H9 (cell line): ENCODE data around the gene ADSS1. TPM values are rescaled to one million over a fixed set of nuclear protein-coding genes. Genes with fewer than 3 reads are reported as not detected.

Source experiments
- DNase-seq: peaks from one replicate; pipeline ENCODE4 v3.0.0-alpha.2; 2017
- H2AFZ ChIP-seq: one replicate; pipeline ENCODE4 v1.6.1; 2013; ENCODE audit warnings: mild to moderate bottlenecking, low read length, control low read depth, moderate library complexity
- H2AK5ac ChIP-seq: 2 replicates; pipeline ENCODE4 v1.6.1; 2013; ENCODE audit warnings: low read length, control low read depth, mixed read lengths; ENCODE audit not compliant: insufficient read length
- H2BK120ac ChIP-seq: one replicate; pipeline ENCODE4 v1.6.1; 2013; ENCODE audit warnings: low read depth, mild to moderate bottlenecking, low read length, control low read depth, inconsistent platforms; ENCODE audit not compliant: poor library complexity, severe bottlenecking
- H2BK12ac ChIP-seq: 2 replicates; pipeline ENCODE4 v1.6.1; 2013; ENCODE audit warnings: low read length, control low read depth, mixed read lengths, low read depth; ENCODE audit not compliant: insufficient read length
- H2BK15ac ChIP-seq: 2 replicates; pipeline ENCODE4 v1.6.1; 2013; ENCODE audit warnings: low read depth, low read length, control low read depth
- H2BK20ac ChIP-seq: one replicate; pipeline ENCODE4 v1.6.1; 2013; ENCODE audit warnings: low read depth, mild to moderate bottlenecking, low read length, control low read depth, inconsistent platforms; ENCODE audit not compliant: poor library complexity, severe bottlenecking
- H2BK5ac ChIP-seq: 2 replicates; pipeline ENCODE4 v1.6.1; 2013; ENCODE audit warnings: low read length, control low read depth, mixed read lengths; ENCODE audit not compliant: insufficient read length
- H3K14ac ChIP-seq: 2 replicates; pipeline ENCODE4 v1.6.1; 2013; ENCODE audit warnings: low read length, control low read depth; ENCODE audit not compliant: insufficient read depth
- H3K18ac ChIP-seq: 2 replicates; pipeline ENCODE4 v1.6.1; 2013; ENCODE audit warnings: low read depth, mild to moderate bottlenecking, mixed read lengths, low read length, control low read depth; ENCODE audit not compliant: insufficient read length
- H3K23ac ChIP-seq: 2 replicates; pipeline ENCODE4 v1.6.1; 2013; ENCODE audit warnings: low read length, control low read depth, mixed read lengths, low read depth; ENCODE audit not compliant: insufficient read length
- H3K23me2 ChIP-seq: 2 replicates; pipeline ENCODE4 v1.6.1; 2013; ENCODE audit warnings: low read depth, mild to moderate bottlenecking, mixed read lengths, low read length, control low read depth; ENCODE audit not compliant: insufficient read length, poor library complexity, severe bottlenecking
- H3K27ac ChIP-seq: 2 replicates; pipeline ENCODE4 v1.5.1; 2013; ENCODE audit warnings: low read length, control low read depth, mixed read lengths, low read depth; ENCODE audit not compliant: insufficient read length
- H3K27me3 ChIP-seq: 2 replicates; pipeline ENCODE4 v1.6.1; 2013; ENCODE audit warnings: low read length, control low read depth, inconsistent platforms; ENCODE audit not compliant: insufficient read depth
- H3K4ac ChIP-seq: 2 replicates; pipeline ENCODE4 v1.6.1; 2013; ENCODE audit warnings: low read depth, mild to moderate bottlenecking, control low read depth, inconsistent platforms, low read length, moderate library complexity
- H3K4me1 ChIP-seq: 2 replicates; pipeline ENCODE4 v1.6.1; 2013; ENCODE audit warnings: low read length, control low read depth, inconsistent platforms; ENCODE audit not compliant: insufficient read depth
- H3K4me2 ChIP-seq: 2 replicates; pipeline ENCODE4 v1.6.1; 2013; ENCODE audit warnings: low read length, control low read depth, mixed read lengths; ENCODE audit not compliant: insufficient read length, insufficient read depth
- H3K56ac ChIP-seq: 2 replicates; pipeline ENCODE4 v1.6.1; 2013; ENCODE audit warnings: low read depth, mild to moderate bottlenecking, mixed read lengths, low read length, control low read depth; ENCODE audit not compliant: insufficient read length
- H3K79me1 ChIP-seq: 2 replicates; pipeline ENCODE4 v1.6.1; 2013; ENCODE audit warnings: low read depth, mild to moderate bottlenecking, moderate library complexity, low read length, control low read depth, inconsistent platforms; ENCODE audit not compliant: insufficient read depth, poor library complexity, severe bottlenecking
- H3K79me2 ChIP-seq: 2 replicates; pipeline ENCODE4 v1.6.1; 2013; ENCODE audit warnings: low read length, control low read depth, inconsistent platforms; ENCODE audit not compliant: insufficient read depth
- H3K9ac ChIP-seq: 2 replicates; pipeline ENCODE4 v1.6.1; 2013; ENCODE audit warnings: low read length, control low read depth, mixed read lengths; ENCODE audit not compliant: insufficient read length; ENCODE audit errors: extremely low read depth
- H3K9me3 ChIP-seq: one replicate; pipeline ENCODE4 v1.6.1; 2013; ENCODE audit warnings: low read depth, low read length, inconsistent platforms; ENCODE audit not compliant: control insufficient read depth
- H3T11ph ChIP-seq: one replicate; pipeline ENCODE4 v1.6.1; 2013; ENCODE audit warnings: mild to moderate bottlenecking, low read length, control low read depth, inconsistent platforms
- H4K20me1 ChIP-seq: one replicate; pipeline ENCODE4 v1.6.1; 2013; ENCODE audit not compliant: control insufficient read depth, insufficient read length, insufficient read depth
- H4K5ac ChIP-seq: 2 replicates; pipeline ENCODE4 v1.6.1; 2013; ENCODE audit warnings: low read depth, mild to moderate bottlenecking, mixed read lengths, low read length, control low read depth; ENCODE audit not compliant: insufficient read length
- H4K8ac ChIP-seq: replicated peaks from 2 replicates; pipeline ENCODE4 v1.6.1; 2013; ENCODE audit warnings: low read length, control low read depth, mixed read lengths, low read depth; ENCODE audit not compliant: insufficient read length
- H4K91ac ChIP-seq: 2 replicates; pipeline ENCODE4 v1.6.1; 2013; ENCODE audit warnings: low read depth, mild to moderate bottlenecking, moderate library complexity, mixed read lengths, low read length, control low read depth; ENCODE audit not compliant: insufficient read length
- H3K27ac Mint-ChIP-seq, 3 experiments: 2 replicates in 2 of 3; 3 replicates in 1 of 3; pipeline ENCODE4 v1.8.0; 2020 to 2021; ENCODE audit warnings: mixed read lengths in 3 of 3, mild to moderate bottlenecking in 1 of 3, moderate library complexity in 1 of 3
- H3K27me3 Mint-ChIP-seq: 2 replicates; pipeline ENCODE4 v1.8.0; 2021; ENCODE audit warnings: low read depth, mild to moderate bottlenecking, moderate library complexity, mixed read lengths
- H3K36me3 Mint-ChIP-seq, 3 experiments: 2 replicates in 2 of 3; 3 replicates in 1 of 3; pipeline ENCODE4 v1.8.0; 2020 to 2021; ENCODE audit warnings: low read depth in 3 of 3, mixed read lengths in 3 of 3; ENCODE audit not compliant: insufficient read depth in 1 of 3
- H3K4me1 Mint-ChIP-seq, 2 experiments: 2 replicates each; pipeline ENCODE4 v1.8.0; 2020; ENCODE audit warnings: mixed read lengths in 2 of 2
- H3K4me3 Mint-ChIP-seq, 2 experiments: 2 replicates in 1 of 2; 3 replicates in 1 of 2; pipeline ENCODE4 v1.8.0; 2020 to 2021; ENCODE audit warnings: mild to moderate bottlenecking in 2 of 2, mixed read lengths in 2 of 2, moderate library complexity in 1 of 2
- H3K9me3 Mint-ChIP-seq, 2 experiments: 2 replicates in 1 of 2; 3 replicates in 1 of 2; pipeline ENCODE4 v1.8.0; 2020; ENCODE audit warnings: mild to moderate bottlenecking in 2 of 2, mixed read lengths in 2 of 2, moderate library complexity in 1 of 2
- CTCF ChIP-seq: fragments of 200-600 bp; sonication (generic); conservative IDR thresholded peaks from 3 replicates; pipeline ENCODE4 v1.8.0; 2021; ENCODE audit warnings: antibody characterized with exemption, mild to moderate bottlenecking
- WGBS: extraction: QIAGEN DNeasy Blood & Tissue Kit; methylation state at CpG from one replicate; pipeline ENCODE4 v1.1.7; 2013; ENCODE audit warnings: missing lambda C conversion rate, low lambda C conversion rate, mixed read lengths; ENCODE audit not compliant: insufficient read length; ENCODE audit errors: extremely low coverage; 5-methylcytosine and 5-hydroxymethylcytosine counted together
- total RNA-seq: library from RNA; stranded (reverse); gene quantifications from 2 replicates; pipeline ENCODE4 v1.2.1, GENCODE V29; 2021

ADSS1 gene
- total RNA-seq, 1 experiment from 2014 or later = 8.5 TPM

GRCh38 chr14:104701383-104702076 lies 22.5 kb upstream of the ADSS1 start:
- Histone ChIP-seq H4K5ac (no peak overlapping the region), H3K18ac (no peak overlapping the region), H2BK15ac (no peak overlapping the region), H3K23ac (no peak overlapping the region), H3K4me2 (no peak overlapping the region), H3K23me2 (no peaks in the 10 kb centered on the region), H3K79me2 (no peaks in the 10 kb centered on the region), H3K9ac (no peak overlapping the region), H2AK5ac (no peak overlapping the region), H4K91ac (no peak overlapping the region), H3K27me3 (no peaks in the 10 kb centered on the region), H3K4ac (no peak overlapping the region), H2BK12ac (no peak overlapping the region), H3K27ac (no peak overlapping the region), H4K20me1 (no peaks in the 10 kb centered on the region), H3K14ac (no peak overlapping the region), H3T11ph (no peak overlapping the region), H2BK120ac (no peak overlapping the region), H3K56ac (no peak overlapping the region), H2BK5ac (no peak overlapping the region), H3K4me1 (peaks cover 2% of the 10 kb centered on the region; the same call in 1 of the 2 replicates), H2BK20ac (no peak overlapping the region), H4K8ac (no peak overlapping the region), H3K9me3 (no peaks in the 10 kb centered on the region), H2AFZ (no peak overlapping the region), H3K79me1 (no peaks in the 10 kb centered on the region)
- H3K4me3 Mint-ChIP-seq = no peak overlapping the region
- DNase-seq = no peak
- no peaks in the 10 kb centered on the region; the same call in 1 of the 2 replicates for H3K27me3 Mint-ChIP-seq
- peaks cover 7 to 12% of the 10 kb centered on the region in 2 experiments for H3K9me3 Mint-ChIP-seq
- no peak for TF ChIP-seq CTCF
- no peak overlapping the region for H3K27ac Mint-ChIP-seq
- H3K36me3 Mint-ChIP-seq = peaks cover 23 to 28% (median 24%) of the 10 kb centered on the region in 3 experiments
- H3K4me1 Mint-ChIP-seq = peaks cover 8 to 24% of the 10 kb centered on the region in 2 experiments
- WGBS = no CpG with 5 or more reads among the region's 46 CpGs
